ENCODE measurements around the gene SLC51A. TPM values are rescaled to one million over a fixed set of nuclear protein-coding genes. Genes with fewer than 3 reads are reported as not detected.

Gene SLC51A
- total and polyA plus RNA-seq, 10 donors = 0.30 to 14.6 (median 3.4) TPM

- Histone ChIP-seq H3K36me3 (no peaks in the 10 kb centered on the region), H3K4me1 (peaks cover 0 to 44% (median 31%) of the 10 kb centered on the region in 6 donors), H3K27me3 (replicated peaks in 1 of 7) (no peaks in the 10 kb centered on the region), H3K4me3 (no peak overlapping the region), H3K9me3 (no peaks in the 10 kb centered on the region), H3K27ac (no peak overlapping the region)
- TF ChIP-seq POLR2A (IDR thresholded peaks at IDR 0.05) (no peak), CTCF (IDR thresholded peaks at IDR 0.05 in 8 of 11, conservative IDR thresholded peaks at IDR 0.05 in 3 of 11) (no peak), POLR2AphosphoS5 (IDR thresholded peaks at IDR 0.05) (no peak)
- intact Hi-C loops (cut with DNase I; ENCODE audit: low total_unique reads) = no loop called here
- 61 to 81% (median 71%) methylated on average over 4 of the region's 4 CpGs for WGBS, 5 donors
- no peak for DNase-seq
Observed at GRCh38 chr3:196177967-196178366, 38.4 kb upstream of the SLC51A start.

DNA sequence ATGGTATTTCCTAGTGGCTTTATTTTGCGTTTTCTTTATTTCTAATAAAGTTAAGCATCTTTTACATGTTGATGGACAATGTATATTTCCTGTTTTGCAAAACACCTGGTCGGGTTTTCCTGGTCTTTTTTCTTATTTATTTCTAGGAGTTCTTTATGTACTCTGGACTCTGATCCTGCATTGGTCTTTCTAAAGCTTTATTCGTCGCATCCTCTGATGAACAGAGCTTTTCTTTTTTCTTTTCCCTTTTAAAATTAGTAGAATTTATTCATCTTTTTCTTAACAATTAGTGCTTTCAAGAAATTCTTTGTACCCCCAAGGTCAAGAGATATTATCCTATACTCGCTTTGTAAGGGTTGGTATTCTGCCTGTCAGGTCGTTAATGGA, 37.3 kb upstream of the SLC51A start:
- no peak for TF ChIP-seq POLR2A (IDR thresholded peaks at IDR 0.05)
- TF ChIP-seq CTCF (IDR thresholded peaks at IDR 0.05 in 8 of 11, conservative IDR thresholded peaks at IDR 0.05 in 3 of 11) = no peak
- no peak for TF ChIP-seq POLR2AphosphoS5 (IDR thresholded peaks at IDR 0.05)
- Histone ChIP-seq H3K27ac (peak overlapping the region; percentile 63 to 87 (median 84)), H3K4me1 (peaks cover 0 to 46% (median 31%) of the 10 kb centered on the region in 6 donors), H3K4me3 (no peak overlapping the region), H3K36me3 (no peaks in the 10 kb centered on the region), H3K9me3 (no peaks in the 10 kb centered on the region), H3K27me3 (replicated peaks in 1 of 7) (no peaks in the 10 kb centered on the region)
- intact Hi-C loops (cut with DNase I; ENCODE audit: low total_unique reads) = no loop called here
- 67 to 76% (median 73%) methylated on average over 6 of the region's 6 CpGs for WGBS, 5 donors
- no peak for DNase-seq

DNA sequence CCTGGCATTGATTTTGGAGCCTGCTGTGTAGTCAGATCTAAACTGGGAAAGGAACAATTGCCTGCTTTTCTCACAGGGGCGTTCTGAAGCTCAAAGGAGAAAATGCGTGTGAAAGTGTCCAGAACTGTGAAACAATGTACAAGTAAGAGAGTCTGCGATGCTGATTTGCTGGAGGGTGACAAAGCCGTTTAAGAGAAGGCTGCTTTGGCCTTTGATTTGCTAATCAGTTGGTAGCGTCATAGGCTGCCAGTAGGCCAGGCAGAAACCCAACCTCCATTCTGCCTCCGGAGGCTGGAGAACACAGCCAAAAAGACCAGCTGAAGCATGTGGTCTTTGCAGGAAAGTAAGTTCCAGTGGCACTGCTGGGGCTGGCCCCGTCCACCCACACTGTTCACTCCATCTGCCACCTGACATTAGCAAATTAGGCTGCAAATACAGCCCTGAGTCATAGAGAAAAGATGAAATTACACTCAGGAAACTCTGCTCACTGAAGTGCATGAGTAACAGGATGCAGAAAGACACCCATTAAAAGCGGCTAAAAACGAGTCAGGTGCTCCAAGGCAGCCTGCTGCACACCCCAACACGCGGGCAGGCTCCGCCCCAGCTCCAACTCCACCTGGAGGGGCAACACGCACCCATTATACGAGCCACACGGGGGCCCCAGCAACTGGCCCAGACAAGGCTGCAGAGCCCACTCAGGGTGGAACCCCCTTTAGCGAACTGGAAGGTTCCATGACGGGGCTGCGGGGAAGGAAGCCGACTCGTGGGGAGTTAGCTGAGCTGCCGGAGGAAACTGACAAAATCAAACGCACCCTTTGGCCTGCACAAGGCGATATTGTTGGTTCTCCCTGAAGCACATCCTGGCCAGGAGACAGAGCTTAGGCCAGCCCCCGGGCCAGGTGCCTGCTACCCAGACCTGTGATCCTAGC, 36.7 kb upstream of the SLC51A start:
- TF ChIP-seq POLR2AphosphoS5 (IDR thresholded peaks at IDR 0.05) (peak; percentile 35 to 78 (median 72)), POLR2A (IDR thresholded peaks at IDR 0.05) (no peak), CTCF (IDR thresholded peaks at IDR 0.05 in 8 of 11, conservative IDR thresholded peaks at IDR 0.05 in 3 of 11) (peak in 5 of 11 experiments; percentile 17 to 46 (median 26))
- DNase-seq = peak; percentile 92
- Histone ChIP-seq H3K36me3 (no peaks in the 10 kb centered on the region), H3K4me1 (peaks cover 0 to 46% (median 31%) of the 10 kb centered on the region in 6 donors), H3K27ac (peak overlapping the region; percentile 63 to 87 (median 84)), H3K27me3 (replicated peaks in 1 of 7) (no peaks in the 10 kb centered on the region), H3K9me3 (no peaks in the 10 kb centered on the region), H3K4me3 (peak overlapping the region in 5 of 8 donors; percentile 1 to 48 (median 4))
- 23 to 44% (median 26%) methylated on average over 11 to 24 of the region's 24 CpGs for WGBS, 5 donors
- intact Hi-C loops (cut with DNase I; ENCODE audit: low total_unique reads) = no loop called here

- no peaks in the 10 kb centered on the region for H3K27me3 ChIP-seq (replicated peaks in 1 of 7)
- H3K9me3 ChIP-seq = no peaks in the 10 kb centered on the region
- peaks cover 0 to 46% (median 31%) of the 10 kb centered on the region in 6 donors for H3K4me1 ChIP-seq
- H3K36me3 ChIP-seq = no peaks in the 10 kb centered on the region
- 64 to 79% (median 76%) methylated on average over 9 of the region's 9 CpGs for WGBS, 5 donors
- peak; percentile 59 for DNase-seq
- H3K27ac ChIP-seq = peak overlapping the region; percentile 63 to 87 (median 84)
- intact Hi-C loops (cut with DNase I; ENCODE audit: low total_unique reads) = no loop called here
- no peak for TF ChIP-seq POLR2A (IDR thresholded peaks at IDR 0.05)
- TF ChIP-seq POLR2AphosphoS5 (IDR thresholded peaks at IDR 0.05) = no peak
- TF ChIP-seq CTCF (IDR thresholded peaks at IDR 0.05 in 8 of 11, conservative IDR thresholded peaks at IDR 0.05 in 3 of 11) = no peak
- peak overlapping the region in 1 of 8 donors; percentile 48 for H3K4me3 ChIP-seq
Observed at GRCh38 chr3:196180346-196180745, 36.0 kb upstream of the SLC51A start.

Data from spleen (tissue), 11 donors.